Endothelial cell of umbilical vein (primary cell): Measurements from ENCODE around the gene UFSP2. TPM values are rescaled to one million over a fixed set of nuclear protein-coding genes. Genes with fewer than 3 reads are reported as not detected.

ENCODE experiments used
- BruUV-seq: library from RNA; stranded (reverse); fragments of 400-500 nt; replicated peaks from 2 replicates; lab custom pipeline; 2021; lab: Mats Ljungman, UMichigan
- CTCF ChIA-PET: fragments of 300-600, 350-600 bp; sonication (Branson Sonifier 250); formaldehyde crosslinking; loops from one replicate; lab custom pipeline; 2021; ENCODE audit warnings: antibody characterized with exemption, inconsistent platforms; lab: Charles Lee
- POLR2A ChIA-PET: fragments of 300-600, 350-600 bp; sonication (Branson Sonifier 250); formaldehyde crosslinking; loops from one replicate; lab custom pipeline; 2021; ENCODE audit warnings: antibody characterized with exemption, inconsistent platforms; lab: Charles Lee
- DNase-seq: peaks from one replicate; pipeline ENCODE4 v3.0.0-alpha.2; 2011; ENCODE audit warnings: low read depth, low spot score
- FAIRE-seq: peaks from 2 replicates; lab custom pipeline; 2011; peaks lifted over from hg19 to GRCh38; lab: Jason Lieb, UNC
- H2AFZ ChIP-seq: 2 replicates; pipeline ENCODE4 v1.6.0; 2012; ENCODE audit warnings: low read depth, low read length, control low read depth, inconsistent platforms
- H3K27ac ChIP-seq: 2 replicates; pipeline ENCODE4 v1.5.1; 2011; ENCODE audit warnings: low read depth, mild to moderate bottlenecking, control low read depth, low read length, moderate library complexity; ENCODE audit not compliant: insufficient read depth
- H3K27me3 ChIP-seq, 2 experiments: 2 replicates each; pipeline versions ENCODE4 v1.6.0 to v1.6.1; 2011; ENCODE audit warnings: low read length in 2 of 2, mixed read lengths in 1 of 2; ENCODE audit not compliant: control insufficient read depth in 2 of 2, insufficient read depth in 2 of 2
- H3K36me3 ChIP-seq, 2 experiments: 2 replicates in 1 of 2; 3 replicates in 1 of 2; pipeline ENCODE4 v1.5.1; 2011; ENCODE audit warnings: low read length in 2 of 2, mild to moderate bottlenecking in 1 of 2, moderate library complexity in 1 of 2; ENCODE audit not compliant: control insufficient read depth in 2 of 2, insufficient read depth in 2 of 2; ENCODE audit errors: extremely low read depth in 1 of 2
- H3K4me1 ChIP-seq: 3 replicates; pipeline ENCODE4 v1.5.1; 2011; ENCODE audit warnings: mild to moderate bottlenecking, low read length; ENCODE audit not compliant: control insufficient read depth, insufficient read depth; ENCODE audit errors: extremely low read depth
- H3K4me2 ChIP-seq: 2 replicates; pipeline ENCODE4 v1.6.1; 2011; ENCODE audit warnings: low read length, control low read depth, mixed read lengths; ENCODE audit not compliant: insufficient read depth
- H3K4me3 ChIP-seq, 3 experiments: fragments of 200-600 bp in 1 of 3; sonication (generic), shearing (Covaris generic) in 1 of 3; replicated peaks in 1 of 3; 2 replicates each; pipeline ENCODE4 v1.5.1; 2011 to 2016; ENCODE audit warnings: control low read depth in 3 of 3, low read length in 3 of 3, mild to moderate bottlenecking in 2 of 3, inconsistent platforms in 1 of 3, low read depth in 1 of 3, moderate library complexity in 1 of 3; ENCODE audit not compliant: insufficient read depth in 1 of 3
- H3K79me2 ChIP-seq: 2 replicates; pipeline ENCODE4 v1.6.0; 2012; ENCODE audit warnings: low read length, inconsistent platforms; ENCODE audit not compliant: control insufficient read depth, insufficient read depth
- H3K9ac ChIP-seq: replicated peaks from 2 replicates; pipeline ENCODE3; 2011; ENCODE audit warnings: low read length, control low read depth; ENCODE audit not compliant: insufficient read depth; ENCODE audit errors: extremely low read depth
- H3K9me1 ChIP-seq: replicated peaks from 3 replicates; pipeline ENCODE4 v1.6.0; 2011; ENCODE audit warnings: mild to moderate bottlenecking, low read length; ENCODE audit not compliant: control insufficient read depth, insufficient read depth; ENCODE audit errors: extremely low read depth
- H3K9me3 ChIP-seq: replicated peaks from 2 replicates; pipeline ENCODE4 v1.5.1; 2012; ENCODE audit warnings: low read length, inconsistent platforms; ENCODE audit not compliant: control insufficient read depth, insufficient read depth
- H4K20me1 ChIP-seq: replicated peaks from 2 replicates; pipeline ENCODE3; 2011; ENCODE audit warnings: mild to moderate bottlenecking, low read length; ENCODE audit not compliant: control insufficient read depth, insufficient read depth; ENCODE audit errors: extremely low read depth
- EZH2 ChIP-seq: IDR thresholded peaks from 2 replicates; pipeline ENCODE4 v1.6.1; 2012; ENCODE audit warnings: borderline replicate concordance, low read depth, mild to moderate bottlenecking, moderate library complexity, low read length, inconsistent platforms; ENCODE audit not compliant: severe bottlenecking
- FOS ChIP-seq: IDR thresholded peaks from 2 replicates; pipeline ENCODE4 v1.6.1; 2011; ENCODE audit warnings: mild to moderate bottlenecking, low read length, moderate library complexity, borderline replicate concordance; ENCODE audit not compliant: insufficient read depth
- GATA2 ChIP-seq: IDR thresholded peaks from 2 replicates; pipeline ENCODE4 v1.7.0; 2011; ENCODE audit warnings: low read depth, mild to moderate bottlenecking, moderate library complexity, mixed read lengths, low read length; ENCODE audit not compliant: insufficient read length, insufficient read depth
- JUN ChIP-seq: IDR thresholded peaks from 2 replicates; pipeline ENCODE4 v1.6.1; 2011; ENCODE audit warnings: borderline replicate concordance, low read depth; ENCODE audit not compliant: insufficient read length, insufficient read depth
- MYC ChIP-seq: IDR thresholded peaks from one replicate; pipeline ENCODE4 v1.6.1; 2011; ENCODE audit warnings: mild to moderate bottlenecking, low read depth, low read length
- POLR2A ChIP-seq: IDR thresholded peaks from 2 replicates; pipeline ENCODE4 v1.6.1; 2012; ENCODE audit warnings: low read depth, mild to moderate bottlenecking, control low read depth, low read length
- POLR2AphosphoS5 ChIP-seq: IDR thresholded peaks from 2 replicates; pipeline ENCODE4 v1.6.1; 2012; ENCODE audit warnings: low read depth, mild to moderate bottlenecking, control low read depth, low read length, moderate library complexity; ENCODE audit not compliant: insufficient read depth
- dilution Hi-C: fragments of 300-500 bp; cut with MboI; formaldehyde crosslinking; loops from one replicate; pipeline ENCODE4 v1.15.0; 2019; ENCODE audit warnings: low sequenced_read_pairs; ENCODE audit not compliant: extremely low pct_ligation_motif_present
- intact Hi-C: fragments of 100-400 bp; cut with micrococcal nuclease; formaldehyde crosslinking; loops from one replicate; pipeline ENCODE4 v1.10.0; 2022
- polyA plus RNA-seq, 4 experiments: library from polyadenylated mRNA; depleted of rRNA in 3 of 4; stranded (reverse) in 3 of 4; unstranded in 1 of 4; fragments of >200 nt; gene quantifications; 2 replicates each; pipeline versions ENCODE4 v1.2.1 to v1.2.3, GENCODE V29; 2011 to 2012; ENCODE audit warnings: missing spikeins in 1 of 4
- small RNA-seq: library from RNA; depleted of rRNA; stranded (forward); fragments of <200 nt; gene quantifications from one replicate; pipeline ENCODE3, GENCODE V24; 2012; ENCODE audit warnings: low replicate concordance, low read depth; ENCODE audit not compliant: insufficient read depth, insufficient read length
- total RNA-seq: library from RNA; stranded (reverse); gene quantifications from 2 replicates; pipeline ENCODE4 v1.2.3, GENCODE V29; 2021
- TF ChIP-seq, protein P1 (sequence below): IDR thresholded peaks from 2 replicates; pipeline ENCODE4 v1.6.1; 2011; ENCODE audit not compliant: insufficient read depth, insufficient read length
- TF ChIP-seq, protein P2 (sequence below), 2 donors: IDR thresholded peaks; 1 replicate in 1 of 2; 2 replicates in 1 of 2; pipeline ENCODE4 v1.5.1; 2011; ENCODE audit warnings: low read length in 2 of 2, mild to moderate bottlenecking in 2 of 2, moderate library complexity in 2 of 2, control low read depth in 1 of 2, inconsistent platforms in 1 of 2, low read depth in 1 of 2; ENCODE audit not compliant: insufficient read depth in 1 of 2; ENCODE audit errors: extremely low read depth in 1 of 2

Gene UFSP2
- total and polyA plus RNA-seq, 2 donors (not counting 3 experiments of a cell fraction or from before 2014, with no cell fraction given) = 25.2 to 26.7 TPM

DNA sequence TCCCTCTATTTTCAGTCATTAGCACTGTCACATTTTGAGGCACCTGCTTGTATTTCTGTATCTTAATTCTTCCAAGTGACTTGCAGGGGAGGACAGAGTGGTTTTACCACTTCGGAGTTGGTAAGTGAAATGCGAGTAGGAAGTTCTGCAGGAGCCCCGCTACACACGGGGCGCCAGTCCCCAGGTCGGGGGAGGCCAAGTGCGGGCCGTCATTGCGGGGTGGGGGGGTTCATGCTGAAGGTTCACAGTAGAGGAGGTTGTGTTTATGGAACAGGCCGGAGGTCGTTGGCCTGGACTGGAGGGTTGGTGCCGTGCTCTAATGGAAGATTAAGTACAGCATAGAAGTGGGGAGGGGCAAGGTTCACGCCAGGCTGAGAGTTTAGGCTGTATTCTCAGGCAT lies 74.1 kb downstream of the UFSP2 start:
- BruUV-seq = no TSS peak
- FAIRE-seq = no peak
- no peak overlapping the region for H3K9ac ChIP-seq
- intact Hi-C loops (no loop called here), dilution Hi-C loops (no loop called here)
- no peaks in the 10 kb centered on the region for H3K9me1 ChIP-seq
- TF ChIP-seq, protein P1, sequence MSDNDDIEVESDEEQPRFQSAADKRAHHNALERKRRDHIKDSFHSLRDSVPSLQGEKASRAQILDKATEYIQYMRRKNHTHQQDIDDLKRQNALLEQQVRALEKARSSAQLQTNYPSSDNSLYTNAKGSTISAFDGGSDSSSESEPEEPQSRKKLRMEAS = no peak
- TF ChIP-seq EZH2 (no peak), POLR2A (no peak), POLR2AphosphoS5 (no peak), MYC (no peak), GATA2 (no peak), JUN (no peak), FOS (no peak)
- TF ChIP-seq, protein P2, sequence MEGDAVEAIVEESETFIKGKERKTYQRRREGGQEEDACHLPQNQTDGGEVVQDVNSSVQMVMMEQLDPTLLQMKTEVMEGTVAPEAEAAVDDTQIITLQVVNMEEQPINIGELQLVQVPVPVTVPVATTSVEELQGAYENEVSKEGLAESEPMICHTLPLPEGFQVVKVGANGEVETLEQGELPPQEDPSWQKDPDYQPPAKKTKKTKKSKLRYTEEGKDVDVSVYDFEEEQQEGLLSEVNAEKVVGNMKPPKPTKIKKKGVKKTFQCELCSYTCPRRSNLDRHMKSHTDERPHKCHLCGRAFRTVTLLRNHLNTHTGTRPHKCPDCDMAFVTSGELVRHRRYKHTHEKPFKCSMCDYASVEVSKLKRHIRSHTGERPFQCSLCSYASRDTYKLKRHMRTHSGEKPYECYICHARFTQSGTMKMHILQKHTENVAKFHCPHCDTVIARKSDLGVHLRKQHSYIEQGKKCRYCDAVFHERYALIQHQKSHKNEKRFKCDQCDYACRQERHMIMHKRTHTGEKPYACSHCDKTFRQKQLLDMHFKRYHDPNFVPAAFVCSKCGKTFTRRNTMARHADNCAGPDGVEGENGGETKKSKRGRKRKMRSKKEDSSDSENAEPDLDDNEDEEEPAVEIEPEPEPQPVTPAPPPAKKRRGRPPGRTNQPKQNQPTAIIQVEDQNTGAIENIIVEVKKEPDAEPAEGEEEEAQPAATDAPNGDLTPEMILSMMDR (IDR thresholded peaks at IDR 0.05; ENCODE audit: extremely low read depth in 1 of 2, insufficient read depth in 1 of 2, low read depth in 1 of 2, low read length in 2 of 2) = no peak
- ChIA-PET CTCF (interaction anchor here (1.5 kb wide), 1 partner anchor 28 kb away, joined by 3 read pairs; no protein-coding TSS in a partner anchor), POLR2A (no interaction called here)
- no peak for DNase-seq
- H3K4me2 ChIP-seq = no peak overlapping the region
- no peak overlapping the region for H3K4me3 ChIP-seq
- H3K9me3 ChIP-seq = no peaks in the 10 kb centered on the region
- H3K4me1 ChIP-seq = no peaks in the 10 kb centered on the region
- H3K27me3 ChIP-seq = no peaks in the 10 kb centered on the region
- H3K36me3 ChIP-seq = peaks cover 0 to 7% of the 10 kb centered on the region in 2 experiments
- H4K20me1 ChIP-seq = no peaks in the 10 kb centered on the region
- H2AFZ ChIP-seq = no peak overlapping the region
- no peaks in the 10 kb centered on the region for H3K79me2 ChIP-seq
- no peak overlapping the region for H3K27ac ChIP-seq

Small RNA genes within 50 kb of the gene (small RNA-seq; reads per million reads assigned to genes)
- not detected for gene RF00019

Other genes with a start within 250 kb of the UFSP2 start
- 17.6 and 22.4 TPM in 2 replicates for gene CFAP97, start 222.0 kb downstream of the UFSP2 start, total RNA-seq
- gene CFAP97, start 222.0 kb downstream of the UFSP2 start, polyA plus RNA-seq = 4.0 and 5.3 TPM in 2 replicates
- 16.1 and 20.2 TPM in 2 replicates for gene SNX25, start 216.4 kb downstream of the UFSP2 start, total RNA-seq
- 3.1 and 6.6 TPM in 2 replicates for gene SNX25, start 216.4 kb downstream of the UFSP2 start, polyA plus RNA-seq
- 0.32 and 0.53 TPM in 2 replicates for gene LRP2BP, start 30.0 kb downstream of the UFSP2 start, total RNA-seq
- 0.16 and 0.18 TPM in 2 replicates for gene LRP2BP, start 30.0 kb downstream of the UFSP2 start, polyA plus RNA-seq
- 4.0 and 4.2 TPM in 2 replicates for gene ANKRD37, start 29.1 kb downstream of the UFSP2 start, total RNA-seq
- 4.2 and 5.8 TPM in 2 replicates for gene ANKRD37, start 29.1 kb downstream of the UFSP2 start, polyA plus RNA-seq
- gene CCDC110, start 45.8 kb upstream of the UFSP2 start, total RNA-seq = 0.28 and 0.71 TPM in 2 replicates
- 0.03 and 0.25 TPM in 2 replicates for gene CCDC110, start 45.8 kb upstream of the UFSP2 start, polyA plus RNA-seq
- gene PDLIM3, start 109.5 kb upstream of the UFSP2 start, total RNA-seq = 9.7 and 12.2 TPM in 2 replicates
- gene PDLIM3, start 109.5 kb upstream of the UFSP2 start, polyA plus RNA-seq = 15.3 and 17.6 TPM in 2 replicates